HG03108 (cell line): ENCODE measurements around the gene TENT4A.
A peak's percentile ranks its signal among the peaks of the same experiment; 100 is the strongest.

Experiments
- ATAC-seq: cut with Tn5 transposase; IDR thresholded peaks from one replicate; pipeline ENCODE4 v1.9.1; 2021; ENCODE audit warnings: moderate library complexity; ENCODE audit not compliant: unreplicated experiment

The TENT4A gene

GRCh38 chr5:6717247-6717646 lies 4.0 kb downstream of the TENT4A start:
- no peak for ATAC-seq

- no peak for ATAC-seq
These were observed 4.5 kb downstream of the TENT4A start for GRCh38 chr5:6717687-6718086.

- no peak for ATAC-seq
These were observed 5.0 kb downstream of the TENT4A start for GRCh38 chr5:6718161-6718681.

- ATAC-seq, result no peak
These were observed 5.5 kb downstream of the TENT4A start for GRCh38 chr5:6718718-6719117.

- no peak for ATAC-seq
These were observed 6.2 kb downstream of the TENT4A start for GRCh38 chr5:6719417-6719816.

- no peak for ATAC-seq
These were observed 6.8 kb downstream of the TENT4A start for GRCh38 chr5:6719896-6720560.

- ATAC-seq, result no peak
These were observed 7.3 kb downstream of the TENT4A start for GRCh38 chr5:6720561-6720921.

- no peak for ATAC-seq
These were observed 8.2 kb downstream of the TENT4A start for GRCh38 chr5:6721442-6721841.

- ATAC-seq, result peak; percentile 35
These were observed 8.8 kb downstream of the TENT4A start for GRCh38 chr5:6722015-6722414.

- ATAC-seq, result no peak
These were observed 10.0 kb downstream of the TENT4A start for GRCh38 chr5:6723122-6723815.

GRCh38 chr5:6723816-6724300 lies 10.6 kb downstream of the TENT4A start:
- no peak for ATAC-seq

- ATAC-seq, result no peak
These were observed 11.2 kb downstream of the TENT4A start for GRCh38 chr5:6724321-6724929.

- no peak for ATAC-seq
These were observed 12.2 kb downstream of the TENT4A start for GRCh38 chr5:6725421-6725820.

GRCh38 chr5:6726006-6726405 lies 12.8 kb downstream of the TENT4A start:
- ATAC-seq, result no peak

GRCh38 chr5:6727231-6727630 lies 14.0 kb downstream of the TENT4A start:
- ATAC-seq, result no peak

GRCh38 chr5:6728011-6728794 lies 15.0 kb downstream of the TENT4A start:
- ATAC-seq, result peak; percentile 73

- no peak for ATAC-seq
These were observed 15.6 kb downstream of the TENT4A start for GRCh38 chr5:6728795-6729183.

GRCh38 chr5:6729386-6730310 lies 16.4 kb downstream of the TENT4A start:
- peak; percentile 17 for ATAC-seq

GRCh38 chr5:6730407-6730806 lies 17.2 kb downstream of the TENT4A start:
- no peak for ATAC-seq

GRCh38 chr5:6730807-6731206 lies 17.6 kb downstream of the TENT4A start:
- ATAC-seq, result no peak
